Omental fat pad (tissue), 4 donors: ENCODE data around the gene FOXC2. TPM values are rescaled to one million over a fixed set of nuclear protein-coding genes. Genes with fewer than 3 reads are reported as not detected.

Experiments
- ATAC-seq: fragments of 150-250 bp; one replicate; pipeline ENCODE4 v1.9.1; 2016; ENCODE audit warnings: mild to moderate bottlenecking, moderate library complexity; ENCODE audit not compliant: low FRiP score
- DNase-seq: peaks from one replicate; pipeline ENCODE4 v3.0.0-alpha.2; 2019; ENCODE audit warnings: low spot score
- total RNA-seq, 4 donors: library from RNA; depleted of rRNA; stranded (reverse); fragments of >200 nt; gene quantifications; one replicate each; pipeline ENCODE4 v1.1.0, GENCODE V29; 2016
- TF ChIP-seq, protein P1 (sequence below), 3 donors: fragments of 450-650 bp; IDR thresholded peaks; one replicate each; pipeline ENCODE4 v1.5.1; 2016 to 2017; ENCODE audit warnings: antibody characterized with exemption in 3 of 3, mild to moderate bottlenecking in 3 of 3, moderate library complexity in 2 of 3

FOXC2 gene
- total RNA-seq, 4 donors from 2014 or later: 0.25 to 0.72 (median 0.38) TPM

DNA sequence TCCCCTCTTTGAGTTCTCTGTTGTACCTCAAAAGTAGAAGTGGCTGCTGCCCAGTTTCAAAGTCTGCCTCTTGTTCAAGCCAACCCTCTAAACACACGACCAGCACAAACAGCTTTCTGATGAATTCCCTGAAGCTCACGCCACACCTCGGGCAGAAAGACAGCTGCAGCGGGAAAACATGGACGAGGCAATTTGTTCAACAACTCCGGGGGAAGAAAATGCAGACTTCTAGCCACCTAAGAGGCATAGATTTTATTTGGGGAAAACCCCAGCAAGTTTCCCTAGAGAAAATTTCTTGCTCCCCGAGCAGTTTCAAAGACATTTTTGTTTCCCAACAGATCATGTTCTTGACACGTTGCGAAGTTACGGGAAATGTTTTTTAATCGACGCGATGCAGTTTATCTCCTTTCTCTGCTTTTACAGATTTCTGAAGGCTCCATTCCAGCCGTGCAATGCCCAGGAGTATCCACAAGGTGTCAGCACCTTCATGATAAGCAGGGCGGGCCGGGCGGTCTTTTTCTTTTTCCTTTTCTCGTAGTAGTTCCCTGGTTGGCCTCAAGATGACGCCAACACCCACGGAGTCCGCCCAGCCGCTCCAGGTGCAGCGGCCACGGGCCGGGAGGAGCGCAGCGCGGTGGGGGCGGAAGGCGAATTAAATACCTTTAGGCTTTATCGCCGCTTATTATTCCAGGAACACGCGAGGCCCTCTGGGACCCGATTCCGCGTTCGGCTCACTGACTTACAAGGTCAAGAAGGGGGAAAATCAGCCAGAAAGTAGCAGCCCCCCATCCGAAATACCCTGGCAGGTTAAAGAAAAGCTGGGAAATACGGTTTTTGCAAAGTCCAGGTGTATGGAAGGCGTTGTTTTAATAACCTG, 2.9 kb upstream of the FOXC2 start:
- peak; percentile 91 for DNase-seq
- ATAC-seq: peak; percentile 96
- TF ChIP-seq, protein P1, sequence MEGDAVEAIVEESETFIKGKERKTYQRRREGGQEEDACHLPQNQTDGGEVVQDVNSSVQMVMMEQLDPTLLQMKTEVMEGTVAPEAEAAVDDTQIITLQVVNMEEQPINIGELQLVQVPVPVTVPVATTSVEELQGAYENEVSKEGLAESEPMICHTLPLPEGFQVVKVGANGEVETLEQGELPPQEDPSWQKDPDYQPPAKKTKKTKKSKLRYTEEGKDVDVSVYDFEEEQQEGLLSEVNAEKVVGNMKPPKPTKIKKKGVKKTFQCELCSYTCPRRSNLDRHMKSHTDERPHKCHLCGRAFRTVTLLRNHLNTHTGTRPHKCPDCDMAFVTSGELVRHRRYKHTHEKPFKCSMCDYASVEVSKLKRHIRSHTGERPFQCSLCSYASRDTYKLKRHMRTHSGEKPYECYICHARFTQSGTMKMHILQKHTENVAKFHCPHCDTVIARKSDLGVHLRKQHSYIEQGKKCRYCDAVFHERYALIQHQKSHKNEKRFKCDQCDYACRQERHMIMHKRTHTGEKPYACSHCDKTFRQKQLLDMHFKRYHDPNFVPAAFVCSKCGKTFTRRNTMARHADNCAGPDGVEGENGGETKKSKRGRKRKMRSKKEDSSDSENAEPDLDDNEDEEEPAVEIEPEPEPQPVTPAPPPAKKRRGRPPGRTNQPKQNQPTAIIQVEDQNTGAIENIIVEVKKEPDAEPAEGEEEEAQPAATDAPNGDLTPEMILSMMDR (IDR thresholded peaks at IDR 0.05): peak in 2 of 3 donors; percentile 90 to 98

DNA sequence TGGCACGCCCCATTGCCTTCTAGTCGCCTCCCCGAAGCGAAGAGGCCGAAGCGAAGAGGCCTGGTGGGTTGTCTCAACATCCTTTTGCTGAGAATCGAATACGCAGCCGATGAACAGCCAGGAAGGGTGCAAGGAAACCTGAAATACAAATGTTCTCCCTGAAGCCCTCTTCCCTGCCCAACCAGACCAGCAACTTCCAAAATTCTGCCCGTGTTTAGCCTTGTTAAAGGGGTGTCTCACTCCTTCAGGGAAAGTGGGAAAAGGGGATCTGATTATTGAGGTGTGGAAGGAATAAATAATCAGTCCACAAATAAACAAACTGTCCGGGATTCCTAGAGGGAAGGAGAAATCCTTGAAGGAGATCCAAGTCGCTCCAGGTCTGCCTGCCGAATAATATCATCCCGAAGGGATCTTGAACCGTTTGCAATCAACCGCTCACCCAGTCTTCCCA, 1.4 kb upstream of the FOXC2 start:
- ATAC-seq: no peak
- no peak for DNase-seq
- TF ChIP-seq, protein P1 (IDR thresholded peaks at IDR 0.05): no peak

GRCh38 chr16:86565644-86566511, 751 bp upstream of the FOXC2 start:
- DNase-seq: no peak

DNA sequence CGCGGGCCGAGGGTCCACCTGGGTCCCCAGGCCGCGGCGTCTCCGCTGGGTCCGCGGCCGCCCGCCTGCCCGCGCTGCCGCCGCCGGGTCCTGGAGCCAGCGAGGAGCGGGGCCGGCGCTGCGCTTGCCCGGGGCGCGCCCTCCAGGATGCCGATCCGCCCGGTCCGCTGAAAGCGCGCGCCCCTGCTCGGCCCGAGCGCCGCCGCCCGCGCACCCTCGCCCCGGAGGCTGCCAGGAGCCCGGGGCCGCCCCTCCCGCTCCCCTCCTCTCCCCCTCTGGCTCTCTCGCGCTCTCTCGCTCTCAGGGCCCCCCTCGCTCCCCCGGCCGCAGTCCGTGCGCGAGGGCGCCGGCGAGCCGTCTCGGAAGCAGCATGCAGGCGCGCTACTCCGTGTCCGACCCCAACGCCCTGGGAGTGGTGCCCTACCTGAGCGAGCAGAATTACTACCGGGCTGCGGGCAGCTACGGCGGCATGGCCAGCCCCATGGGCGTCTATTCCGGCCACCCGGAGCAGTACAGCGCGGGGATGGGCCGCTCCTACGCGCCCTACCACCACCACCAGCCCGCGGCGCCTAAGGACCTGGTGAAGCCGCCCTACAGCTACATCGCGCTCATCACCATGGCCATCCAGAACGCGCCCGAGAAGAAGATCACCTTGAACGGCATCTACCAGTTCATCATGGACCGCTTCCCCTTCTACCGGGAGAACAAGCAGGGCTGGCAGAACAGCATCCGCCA, 504 bp downstream of the FOXC2 start:
- TF ChIP-seq, protein P1 (IDR thresholded peaks at IDR 0.05): no peak
- DNase-seq (no peak), ATAC-seq (no peak)

More at GRCh38 chr16:86565644-86566511, 751 bp upstream of the FOXC2 start:
- TF ChIP-seq, protein P1 (IDR thresholded peaks at IDR 0.05): no peak
- no peak for ATAC-seq

GRCh38 chr16:86567701-86568581, 1.3 kb downstream of the FOXC2 start:
- ATAC-seq: no peak
- DNase-seq: no peak
- TF ChIP-seq, protein P1 (IDR thresholded peaks at IDR 0.05): no peak
